Measurements from ENCODE around the gene MOB1A.
"Not testable (repeated sequence)": the region's sequence is repeated elsewhere in the genome, so short reads cannot be mapped to it uniquely, and the experiment has no call there.

Gene MOB1A

DNA sequence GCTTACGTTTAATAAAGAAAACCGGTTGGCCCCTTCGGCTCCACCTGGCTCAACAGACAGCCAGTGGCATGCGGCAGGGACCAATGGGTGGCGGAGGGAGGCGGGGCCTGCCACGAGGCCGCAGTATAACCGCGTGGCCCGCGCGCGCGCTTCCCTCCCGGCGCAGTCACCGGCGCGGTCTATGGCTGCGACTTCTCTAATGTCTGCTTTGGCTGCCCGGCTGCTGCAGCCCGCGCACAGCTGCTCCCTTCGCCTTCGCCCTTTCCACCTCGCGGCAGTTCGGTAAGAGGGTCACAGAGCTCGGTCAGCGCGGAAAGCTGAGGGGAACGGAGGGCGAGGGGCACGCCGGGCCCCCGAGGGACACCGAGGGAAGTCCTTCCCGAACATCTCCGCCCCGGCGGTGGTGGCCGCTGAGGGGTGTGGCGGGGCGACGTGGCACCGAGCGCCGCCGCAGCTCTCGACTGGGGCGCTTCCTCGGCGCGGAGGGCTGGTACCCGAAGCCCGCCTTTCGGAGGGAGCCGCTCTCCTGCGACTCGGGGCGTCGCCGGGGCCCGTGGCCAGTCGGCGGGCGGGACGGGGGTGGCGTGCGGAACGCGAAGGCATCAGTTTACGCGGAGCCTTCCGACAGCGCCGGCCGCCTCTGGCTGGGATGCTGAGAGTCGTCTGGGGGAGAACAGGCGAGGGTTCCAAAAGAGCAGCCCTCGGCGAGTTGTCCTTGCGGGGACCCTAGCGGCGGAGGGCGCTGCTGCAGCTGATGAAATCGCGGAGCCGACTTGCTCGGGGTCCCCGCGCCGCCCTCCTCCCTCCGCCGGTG is 20.0 kb upstream of the MOB1A start, which contains the start of gene MTHFD2:
Gene MTHFD2 (plus strand): TSS at position 155 of the 814 bp plus-strand sequence. CDS start 27 bp downstream, at position 182.
- DNase-seq = peak; percentile 98

DNA sequence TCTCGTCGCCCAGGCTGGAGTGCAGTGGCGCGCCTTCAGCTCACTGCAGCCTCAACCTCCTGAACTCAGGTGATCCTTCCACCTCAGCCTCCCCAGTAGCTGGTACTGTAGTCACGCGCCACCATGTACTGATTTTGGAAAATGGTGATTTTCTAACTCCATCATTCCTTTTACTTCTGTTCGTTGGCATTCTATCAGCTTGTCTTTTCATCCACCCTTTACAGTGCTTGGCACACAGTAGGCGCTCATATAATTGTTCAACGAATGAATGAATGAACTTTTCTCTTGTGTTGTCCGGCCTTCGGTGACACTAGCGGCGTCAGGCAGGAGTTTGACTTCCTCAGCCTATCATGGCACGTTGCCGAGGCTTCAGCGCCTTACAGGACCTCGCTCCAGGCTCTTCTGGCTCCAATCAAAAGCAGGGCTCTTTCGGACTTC is 19.4 kb upstream of the MOB1A start:
- DNase-seq = no peak

GRCh38 chr2:74197049-74197448 is 18.4 kb upstream of the MOB1A start:
- DNase-seq = no peak

GRCh38 chr2:74194799-74195198 is 16.1 kb upstream of the MOB1A start:
- no peak for DNase-seq

GRCh38 chr2:74191596-74192380 is 13.1 kb upstream of the MOB1A start:
- no peak for DNase-seq

GRCh38 chr2:74188696-74189095 is 10.0 kb upstream of the MOB1A start:
- no peak for DNase-seq

GRCh38 chr2:74188018-74188601 is 9.4 kb upstream of the MOB1A start:
- DNase-seq = peak; percentile 57

- DNase-seq = not testable (repeated sequence)
Observed at GRCh38 chr2:74186706-74187105, 8.0 kb upstream of the MOB1A start.

- no peak for DNase-seq
Observed at GRCh38 chr2:74186038-74186437, 7.4 kb upstream of the MOB1A start.

DNA sequence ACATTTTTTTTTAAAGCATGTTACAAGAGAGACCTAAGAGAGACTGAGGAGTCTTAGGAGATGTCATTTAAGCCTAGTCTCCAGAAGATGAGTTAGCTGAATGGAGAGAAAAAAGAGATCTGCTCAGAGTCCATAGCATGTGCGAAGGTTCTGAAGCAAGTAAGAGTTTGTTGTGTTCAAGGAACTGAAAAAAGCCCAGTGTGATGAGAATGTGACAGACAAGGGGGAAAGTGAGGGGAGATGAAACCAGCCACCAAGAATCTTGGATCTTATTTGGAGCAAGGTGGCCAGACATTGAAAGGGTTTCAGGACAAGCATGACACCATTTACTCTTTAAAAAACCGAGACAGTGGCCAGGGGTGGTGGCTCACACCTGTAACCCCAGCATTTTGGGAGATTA is 5.2 kb upstream of the MOB1A start:
- no peak for DNase-seq

DNA sequence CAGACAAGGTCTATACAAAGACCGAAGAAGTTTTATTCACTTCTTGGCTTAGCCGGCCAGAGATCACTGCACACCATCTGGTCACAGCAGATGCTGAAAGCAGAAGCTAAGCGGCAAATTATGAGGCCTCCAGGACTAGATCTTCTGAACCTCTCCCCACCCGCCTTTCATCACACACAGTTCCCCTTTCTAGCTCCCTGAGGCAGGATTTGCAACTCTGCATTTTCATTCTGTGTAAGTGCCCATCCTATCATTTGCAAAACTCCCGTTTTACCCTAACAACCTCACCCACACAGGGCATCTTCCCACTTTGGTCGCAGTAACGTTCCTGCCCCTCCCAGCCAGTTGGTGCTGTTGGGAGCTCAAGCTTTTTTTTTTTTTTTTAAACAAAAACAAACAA is 3.1 kb upstream of the MOB1A start:
- no peak for DNase-seq

GRCh38 chr2:74179063-74179865 is 585 bp upstream of the MOB1A start:
- no peak for DNase-seq

DNA sequence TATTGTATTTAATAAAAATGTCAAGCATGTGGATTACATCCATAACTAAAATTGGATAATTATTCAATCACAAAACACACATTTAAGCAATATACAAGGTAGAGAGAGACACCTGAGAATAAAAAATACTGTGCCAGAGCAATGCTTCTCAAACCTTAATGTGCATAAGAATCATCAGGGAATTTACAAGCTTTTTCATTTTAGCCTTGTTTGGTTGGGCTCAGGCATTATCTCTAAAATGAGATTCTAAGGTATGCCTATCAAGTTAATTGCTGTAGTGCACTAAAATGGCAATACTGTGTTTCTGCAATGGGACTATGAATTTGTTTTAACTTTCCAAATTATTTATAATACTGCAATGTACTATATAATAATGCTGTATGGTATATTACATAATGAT is 983 bp downstream of the MOB1A start:
- DNase-seq = no peak

DNA sequence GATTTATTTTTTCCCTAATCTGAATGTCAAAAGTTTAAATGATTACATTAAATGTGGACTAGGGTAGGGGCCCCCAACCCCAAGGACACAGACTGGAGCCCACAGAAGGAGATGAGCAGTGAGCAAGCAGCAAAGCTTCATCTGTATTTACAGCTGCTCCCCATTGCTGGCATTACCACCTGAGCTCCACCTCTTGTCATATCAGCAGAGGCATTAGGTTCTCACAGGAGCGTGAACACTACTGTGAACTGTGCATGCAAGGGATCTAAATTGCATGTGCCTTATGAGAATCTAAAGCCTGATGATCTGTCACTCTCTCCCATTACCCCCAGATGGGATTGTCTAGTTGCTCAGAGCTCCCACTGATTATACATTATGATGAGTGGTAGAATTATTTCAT is 3.8 kb downstream of the MOB1A start:
- no peak for DNase-seq

- no peak for DNase-seq
Observed at GRCh38 chr2:74168739-74169138, 9.9 kb downstream of the MOB1A start.

DNA sequence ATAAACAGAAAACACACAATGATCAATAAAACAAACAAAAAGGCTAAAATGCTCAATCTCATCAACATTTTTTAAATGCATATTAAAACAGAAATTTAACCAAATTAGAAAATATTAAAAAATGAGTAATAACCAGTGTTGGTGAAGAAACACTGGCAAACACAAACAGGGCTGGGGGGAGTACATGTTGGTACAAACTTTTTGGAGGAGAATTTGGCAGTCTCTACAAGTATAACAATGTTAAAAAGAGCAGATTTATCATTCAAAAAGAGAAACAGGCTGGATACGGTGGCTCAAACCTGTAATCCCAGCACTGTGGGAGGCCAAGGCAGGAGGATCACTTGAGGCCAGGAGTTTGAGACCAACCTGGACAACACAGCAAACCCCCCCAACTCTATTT is 13.9 kb downstream of the MOB1A start:
- DNase-seq = no peak

GRCh38 chr2:74162951-74163350 is 15.7 kb downstream of the MOB1A start:
- DNase-seq = no peak

DNA sequence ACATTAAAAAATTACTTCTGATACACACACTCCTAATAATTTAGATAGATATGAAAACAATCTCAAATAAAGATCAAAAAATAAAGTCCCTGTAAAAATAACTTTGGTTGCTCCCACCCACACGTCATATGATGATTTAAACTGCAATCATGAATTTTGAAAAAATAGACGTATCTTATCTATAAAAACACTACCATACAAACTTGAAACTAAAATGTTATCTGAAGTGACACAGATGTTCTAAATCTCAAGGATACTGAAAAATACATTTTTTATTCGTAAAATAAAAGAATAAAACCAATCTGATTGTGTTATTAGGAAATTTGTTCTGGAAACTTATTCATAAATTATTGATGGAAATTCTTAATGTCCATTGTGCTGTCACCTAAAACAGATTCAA is 22.8 kb downstream of the MOB1A start:
- no peak for DNase-seq

DNA sequence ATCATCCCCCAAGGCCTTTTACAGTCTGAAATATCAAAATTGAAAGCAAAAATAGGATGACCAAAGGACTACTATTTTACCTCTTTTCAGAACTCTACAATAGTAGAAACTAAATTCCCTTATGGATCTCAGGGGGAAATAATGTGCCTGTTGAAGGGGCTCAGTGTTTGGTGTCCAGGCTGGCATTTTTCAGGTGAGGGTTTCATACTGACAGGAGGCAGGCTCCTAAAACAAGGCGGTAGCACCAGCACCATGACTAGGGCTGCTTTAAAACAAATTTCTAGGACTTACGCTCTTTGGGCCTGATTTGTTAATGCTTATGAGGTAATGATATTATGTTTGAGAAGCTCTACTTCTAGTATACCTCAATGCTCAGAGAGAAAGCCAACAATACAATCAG is 25.7 kb downstream of the MOB1A start:
- DNase-seq = no peak

DNA sequence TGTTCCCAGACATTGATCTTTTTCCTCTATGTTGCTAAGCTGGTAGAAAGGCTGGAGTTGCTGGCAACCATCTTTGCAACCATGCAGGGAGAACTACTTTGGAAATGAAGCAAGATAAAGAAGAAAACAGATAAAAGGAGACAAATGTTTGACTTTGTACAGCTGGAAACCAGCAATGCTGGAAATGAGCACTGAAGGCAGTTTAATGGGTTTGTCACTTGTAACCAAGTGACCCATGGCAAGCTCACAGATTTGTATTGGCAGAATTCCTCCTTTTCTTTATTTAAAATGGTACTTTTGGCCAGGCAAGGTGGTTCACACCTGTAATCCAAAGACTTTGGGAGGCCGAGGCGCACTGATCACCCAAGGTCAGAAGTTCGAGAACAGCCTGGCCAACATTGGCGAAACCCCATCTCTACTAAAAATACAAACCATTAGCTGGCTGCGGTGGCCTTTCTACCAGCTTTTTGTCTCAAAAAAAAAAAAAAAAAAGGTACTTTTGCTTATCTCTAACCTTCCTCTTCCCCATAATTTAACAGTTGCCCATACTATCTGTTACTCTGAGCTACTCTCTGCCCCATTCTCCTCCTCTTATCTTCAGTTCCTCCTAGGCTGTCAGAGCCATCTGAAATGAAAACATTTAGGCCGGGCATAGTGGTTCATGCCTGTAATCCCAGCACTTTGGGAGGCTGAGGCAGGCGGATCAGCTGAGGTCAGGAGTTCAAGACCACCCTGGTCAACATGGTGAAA is 28.9 kb downstream of the MOB1A start:
- DNase-seq = no peak

DNA sequence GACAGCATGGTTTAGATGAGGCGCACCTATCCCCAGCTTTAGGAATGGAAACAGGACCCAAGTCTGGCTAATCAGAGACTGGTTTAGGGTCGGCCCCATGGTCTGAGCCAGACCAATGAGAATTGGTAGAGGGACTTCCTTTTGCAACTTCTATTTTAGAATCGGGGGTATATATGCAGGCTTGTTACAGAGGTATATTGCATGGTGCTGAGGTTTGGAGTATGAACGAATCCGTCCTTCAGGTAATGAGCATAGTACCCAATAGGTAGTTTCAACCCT is 29.5 kb downstream of the MOB1A start:
- DNase-seq = no peak

- DNase-seq = no peak
Observed at GRCh38 chr2:74148457-74149246, 30.0 kb downstream of the MOB1A start.
